ENCODE results near the gene SECTM1.
A peak's percentile ranks its signal among the peaks of the same experiment; 100 is the strongest.

The SECTM1 gene

DNA sequence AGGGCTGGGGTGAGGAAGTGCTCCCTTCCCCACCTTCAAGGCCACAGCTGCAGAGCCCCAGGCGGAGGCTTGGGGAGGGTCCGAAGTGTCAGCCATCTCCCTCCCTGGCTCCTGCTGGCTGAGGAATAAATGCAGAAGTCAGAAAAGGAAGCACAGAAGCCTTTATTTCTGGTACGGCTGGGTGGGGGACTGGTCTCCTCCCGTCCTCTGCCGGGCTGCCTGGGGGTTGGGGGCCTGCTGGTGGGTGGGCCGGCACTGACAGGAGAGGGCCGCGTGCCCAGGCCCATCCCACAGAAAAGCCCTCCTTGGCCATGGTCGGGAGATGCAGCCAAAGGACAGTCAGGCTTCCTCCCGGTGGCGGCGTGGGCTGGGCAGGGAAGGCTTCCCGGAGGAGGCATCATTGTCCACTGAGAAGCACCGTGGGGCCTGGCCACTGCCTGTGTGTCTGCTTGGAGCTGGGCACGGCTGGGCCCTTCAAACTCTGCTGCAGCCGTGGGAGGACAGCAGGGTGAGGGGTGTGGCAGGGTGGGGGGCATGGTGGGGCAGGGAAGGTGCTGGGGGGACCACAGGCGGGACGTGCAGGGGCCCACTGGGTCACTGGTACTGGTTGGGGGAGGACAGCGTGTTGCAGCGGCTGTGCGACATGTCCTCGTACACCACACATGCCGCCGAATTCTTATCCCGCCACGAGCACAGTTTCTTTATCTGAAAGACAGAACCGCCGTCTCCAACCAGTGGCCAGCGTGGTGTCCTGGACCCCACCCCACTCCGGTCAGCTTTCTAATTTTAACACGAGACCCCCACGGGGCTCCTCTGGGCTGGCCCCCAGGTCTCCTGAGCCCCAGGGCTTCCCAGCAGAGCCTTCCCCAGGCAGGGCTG is 18.6 kb downstream of the SECTM1 start:
- DNase-seq (ENCODE audit: low spot score) = no peak

DNA sequence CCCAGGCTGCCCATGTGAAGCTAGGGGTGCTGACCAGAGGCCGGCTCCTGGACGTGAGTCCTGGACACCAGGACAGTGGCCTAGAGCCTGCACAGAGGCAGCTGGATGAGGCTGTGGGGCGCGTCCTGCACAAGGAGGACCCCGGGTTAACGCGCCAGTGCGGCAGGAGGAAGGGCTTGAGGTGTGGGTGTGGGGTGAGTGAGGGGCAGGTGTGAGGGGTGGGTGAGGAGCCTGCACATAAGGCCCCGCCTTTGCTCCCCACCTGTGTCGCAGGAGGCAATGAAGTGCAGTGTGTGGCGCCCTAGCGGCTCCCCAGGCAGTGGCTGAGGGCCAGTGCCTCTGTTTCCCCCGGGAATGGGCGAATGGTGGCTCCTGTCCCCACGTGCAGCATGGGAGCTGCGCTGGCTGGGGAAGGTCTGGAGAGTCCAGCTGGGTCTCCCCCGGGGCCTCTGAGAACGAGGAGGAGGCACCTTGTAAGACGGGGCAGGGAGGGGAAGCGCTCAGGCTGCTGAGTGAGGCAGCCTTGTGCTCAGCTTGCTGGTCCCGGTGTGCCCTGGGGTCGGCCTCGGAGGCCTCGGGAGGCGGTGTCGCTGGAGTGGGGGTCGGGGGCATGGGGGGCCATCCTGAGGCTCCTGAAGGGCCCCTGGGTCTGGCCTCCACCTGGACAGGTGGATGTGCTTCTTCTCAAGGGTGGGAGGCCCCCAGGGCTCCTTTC is 19.4 kb downstream of the SECTM1 start:
- no peak for DNase-seq (ENCODE audit: low spot score)

DNA sequence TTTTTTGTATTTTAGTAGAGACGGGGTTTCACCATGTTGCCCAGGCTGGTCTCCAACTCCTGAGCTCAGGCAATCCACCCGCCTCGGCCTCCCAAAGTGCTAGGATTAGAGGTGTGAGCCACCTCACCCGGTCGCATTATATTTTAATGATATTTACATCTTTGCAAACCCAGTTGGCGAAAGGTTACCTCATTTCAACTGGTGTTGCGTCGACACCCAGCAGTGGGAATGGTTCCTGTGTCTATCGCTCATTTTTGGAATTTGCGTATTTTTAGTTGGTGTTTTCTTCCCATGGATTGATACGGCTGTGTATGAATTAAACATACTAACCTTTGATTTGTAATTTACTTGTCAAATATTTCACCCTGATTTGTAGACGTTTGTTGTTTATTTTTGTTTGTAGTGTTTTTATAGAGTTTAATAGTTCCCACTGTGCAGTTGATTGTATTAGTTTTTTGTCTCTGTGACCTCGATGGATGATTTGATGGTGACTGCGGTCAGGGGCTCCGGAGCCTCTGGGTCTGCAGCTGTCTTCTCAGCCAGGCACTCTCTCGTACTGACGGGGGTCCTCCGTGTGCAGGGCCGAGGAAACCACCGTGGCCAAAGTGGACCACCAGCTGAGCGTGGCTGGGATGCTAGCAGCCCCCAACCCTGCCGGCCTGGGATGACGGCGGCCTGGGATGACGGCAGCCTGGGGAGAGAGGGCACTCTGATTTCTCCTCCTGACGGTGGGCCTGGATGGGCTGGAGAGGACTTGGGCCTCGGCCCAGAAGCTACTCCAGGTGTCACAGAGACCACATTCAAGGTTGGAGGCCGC is 20.2 kb downstream of the SECTM1 start:
- DNase-seq (ENCODE audit: low spot score) = no peak

GRCh38 chr17:82311971-82312370 is 21.6 kb downstream of the SECTM1 start:
- DNase-seq (ENCODE audit: low spot score) = no peak

- DNase-seq (ENCODE audit: low spot score) = no peak
Measured at GRCh38 chr17:82310877-82311276, 22.7 kb downstream of the SECTM1 start.

DNA sequence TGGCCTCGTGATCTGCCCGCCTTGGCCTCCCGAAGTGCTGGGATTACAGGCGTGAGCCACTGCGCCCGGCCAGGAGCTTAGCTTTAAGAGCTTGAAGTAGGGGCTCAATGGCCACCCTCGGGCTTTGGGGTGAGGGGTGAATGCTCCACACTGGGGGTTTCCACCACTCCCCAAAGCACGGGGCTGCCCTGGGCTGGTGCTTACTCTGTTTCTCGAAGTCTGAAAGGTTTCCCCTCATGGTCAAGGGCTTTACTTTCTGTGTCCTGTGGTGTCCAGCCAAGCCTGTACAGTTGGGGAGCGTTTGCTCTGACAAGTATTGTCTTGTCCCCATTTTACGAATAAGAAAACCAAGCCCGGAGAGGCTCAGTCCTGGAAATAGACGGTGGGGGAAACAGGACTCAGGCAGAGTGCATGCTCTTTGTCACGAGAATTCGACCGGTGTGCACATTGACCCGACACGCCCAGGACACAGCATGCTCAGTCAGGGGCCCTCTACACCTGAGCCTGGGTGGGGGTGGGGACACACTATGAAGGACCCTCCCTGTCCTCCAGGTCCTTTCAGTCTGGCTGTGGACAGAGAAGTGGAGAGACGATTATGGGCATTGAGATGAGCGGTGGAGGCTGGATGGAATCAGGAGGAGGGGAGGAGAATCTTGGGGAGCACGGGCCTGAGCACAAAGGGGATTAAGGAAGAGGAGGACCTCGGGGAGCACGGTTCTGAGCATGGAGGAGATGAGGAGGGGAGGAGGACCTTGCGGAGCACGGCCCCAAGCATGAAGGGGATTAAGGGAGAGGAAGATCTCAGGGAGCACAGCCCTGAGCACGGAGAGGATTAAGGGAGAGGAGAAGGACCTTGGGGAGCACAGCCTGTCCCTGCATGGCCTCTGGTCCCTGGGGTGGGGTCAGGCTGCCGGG is 23.7 kb downstream of the SECTM1 start:
- no peak for DNase-seq (ENCODE audit: low spot score)

GRCh38 chr17:82305727-82306300 is 27.8 kb downstream of the SECTM1 start:
- no peak for DNase-seq (ENCODE audit: low spot score)

DNA sequence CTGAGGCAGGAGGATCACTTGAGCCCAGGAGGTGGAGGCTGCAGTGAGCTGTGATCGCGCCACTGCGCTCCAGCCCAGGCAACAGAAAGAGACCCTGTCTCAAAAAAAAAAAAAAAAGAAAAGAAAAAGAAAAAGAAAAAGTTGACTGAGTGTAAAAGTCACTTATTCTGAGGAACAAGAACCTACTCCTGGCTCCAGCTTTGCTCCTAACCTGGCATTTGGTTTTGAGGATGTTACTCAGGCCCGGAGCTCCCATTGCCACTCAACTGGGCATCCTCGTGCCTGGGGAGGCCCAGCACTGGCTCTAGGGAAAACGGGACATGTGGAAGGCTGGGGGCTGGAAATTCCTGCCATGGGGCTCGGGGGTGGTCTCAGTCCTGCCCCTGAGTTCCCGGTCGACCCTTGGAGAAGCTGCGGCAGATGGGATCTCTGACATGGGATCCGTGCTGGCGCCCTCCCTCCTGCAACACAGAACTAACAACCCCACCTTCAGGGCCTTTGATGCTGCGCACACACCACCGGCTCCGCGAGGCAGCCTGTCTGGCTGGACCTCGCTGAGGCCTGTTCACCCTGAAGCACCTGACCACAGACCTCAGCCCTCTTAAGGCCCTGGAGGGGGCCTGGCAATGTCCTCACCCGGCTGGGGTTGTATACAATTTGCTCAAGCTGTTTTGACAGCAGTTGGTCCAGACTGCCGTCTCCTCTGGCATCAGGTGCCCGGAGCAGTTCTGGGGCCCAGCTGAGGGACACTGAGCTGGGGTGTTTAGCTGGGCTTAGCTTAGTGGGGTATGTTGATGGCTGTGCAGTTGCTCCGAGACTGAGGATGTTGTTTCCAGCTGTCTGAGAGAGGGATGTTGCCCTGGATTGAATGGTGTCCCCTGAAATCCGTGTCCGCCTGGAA is 28.5 kb downstream of the SECTM1 start:
- no peak for DNase-seq (ENCODE audit: low spot score)

GRCh38 chr17:82303944-82304808 is 29.4 kb downstream of the SECTM1 start:
- no peak for DNase-seq (ENCODE audit: low spot score)

GRCh38 chr17:82302991-82303943 is 30.3 kb downstream of the SECTM1 start:
- no peak for DNase-seq (ENCODE audit: low spot score)

DNA sequence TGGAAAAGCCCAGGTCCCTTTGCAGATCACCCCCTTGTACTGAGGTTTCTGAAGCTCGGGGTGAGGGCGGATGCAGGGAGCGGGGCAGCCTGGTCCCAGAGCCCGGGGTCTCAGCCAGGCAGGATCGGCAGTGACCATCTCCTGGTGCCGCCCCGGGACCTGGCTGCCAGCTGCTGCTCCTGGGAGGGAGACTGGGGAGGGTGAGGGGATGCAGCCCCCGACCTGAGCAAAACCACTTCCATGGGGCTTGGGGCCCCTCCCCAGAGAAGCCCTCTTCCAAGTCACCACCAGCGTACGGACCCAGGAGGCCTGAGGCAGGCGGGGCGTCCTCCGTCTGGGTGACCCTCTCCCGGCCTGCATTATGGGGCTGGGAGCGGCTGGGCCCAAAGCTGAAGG is 31.0 kb downstream of the SECTM1 start:
- DNase-seq (ENCODE audit: low spot score) = no peak

DNA sequence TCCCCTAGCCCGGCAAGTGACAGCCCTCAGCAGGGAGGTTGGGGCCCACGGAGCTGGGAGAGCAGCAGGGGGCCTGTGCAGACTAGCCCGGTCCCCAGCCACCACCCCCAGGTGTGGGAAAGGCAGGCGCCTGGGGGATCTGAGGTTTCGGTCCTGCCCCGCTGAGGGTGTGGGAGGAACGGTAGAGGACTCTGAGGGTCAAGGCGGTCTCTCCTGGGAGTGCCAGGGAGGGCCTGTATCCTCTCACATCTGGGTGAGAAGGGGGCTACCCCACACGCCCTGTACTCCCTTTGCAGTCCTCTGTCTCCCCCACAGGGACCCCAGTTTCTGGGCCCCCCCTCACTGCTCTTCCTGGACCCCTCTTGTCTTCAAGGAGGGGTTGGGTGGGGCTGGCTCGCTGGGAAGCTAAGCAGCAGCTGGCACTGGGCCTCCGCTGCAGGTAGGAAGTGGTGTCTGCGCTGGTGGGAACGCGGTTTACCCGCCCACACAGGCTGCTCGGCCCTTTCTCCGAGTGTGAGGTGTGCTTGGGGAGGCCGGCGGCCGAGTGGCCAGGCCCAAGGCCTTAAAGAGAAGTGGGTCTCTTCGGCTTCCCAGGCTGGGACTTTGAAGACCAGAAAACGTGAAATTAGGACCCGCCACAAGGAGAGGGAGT is 31.5 kb downstream of the SECTM1 start:
- DNase-seq (ENCODE audit: low spot score) = no peak

DNA sequence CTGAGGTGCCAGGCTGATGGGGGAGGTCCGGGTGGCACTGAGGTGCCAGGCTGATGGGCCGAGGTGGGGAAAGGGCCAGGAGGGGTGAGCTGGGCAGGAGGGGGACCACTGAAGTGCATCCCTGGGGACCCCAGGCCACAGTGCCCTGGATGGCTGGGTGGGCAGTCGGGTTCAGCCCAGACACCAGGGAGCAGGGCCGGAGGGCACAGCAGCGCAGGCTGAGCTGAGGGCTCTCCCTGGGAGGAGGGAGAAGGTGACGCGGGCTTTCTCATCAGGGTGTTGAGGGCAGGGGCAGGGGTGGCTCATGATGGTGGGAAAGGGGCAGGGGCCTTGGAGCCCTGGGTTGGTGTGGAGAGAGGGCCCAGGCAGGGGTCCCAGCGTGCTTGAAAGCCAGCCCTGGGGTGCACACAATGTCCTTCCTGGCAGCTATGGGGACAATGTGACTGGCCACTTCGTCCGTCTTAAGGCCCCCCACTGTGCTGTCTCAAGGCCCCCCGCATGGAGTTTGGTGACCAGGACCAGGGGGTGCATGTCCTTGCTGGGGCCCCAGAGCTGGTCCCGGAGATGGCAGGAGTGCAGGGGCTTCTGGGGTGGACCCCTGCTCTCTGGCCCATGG is 32.2 kb downstream of the SECTM1 start:
- DNase-seq (ENCODE audit: low spot score) = no peak

DNA sequence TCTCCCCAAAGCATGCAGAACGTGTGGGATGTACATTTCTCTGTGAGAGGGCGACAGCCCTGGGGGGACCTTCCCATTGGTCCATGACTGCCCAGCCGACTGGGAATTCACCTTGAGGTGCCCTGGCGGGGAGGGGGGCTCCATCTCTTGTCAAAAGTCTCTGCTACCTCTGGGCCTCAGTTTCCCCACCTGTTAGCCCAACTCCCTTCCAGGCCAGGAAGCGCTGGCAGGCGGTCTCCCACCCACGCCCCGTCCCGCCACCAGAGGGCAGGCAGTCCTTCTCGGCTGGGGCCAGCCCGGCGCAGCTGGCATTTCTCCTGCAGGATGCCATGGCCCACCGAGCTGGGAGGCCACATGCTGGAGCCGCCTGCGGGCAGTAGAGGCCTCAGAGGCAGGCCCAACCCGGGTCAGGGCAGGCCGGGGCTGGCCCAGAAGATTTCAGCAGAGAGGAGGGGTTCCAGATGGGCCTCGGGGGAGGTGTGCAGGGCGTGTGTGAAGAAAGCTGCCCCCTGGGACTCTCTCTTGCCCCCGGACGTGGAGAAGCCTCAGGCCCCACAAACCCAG is 32.8 kb downstream of the SECTM1 start:
- peak; percentile 38 for DNase-seq (ENCODE audit: low spot score)

DNA sequence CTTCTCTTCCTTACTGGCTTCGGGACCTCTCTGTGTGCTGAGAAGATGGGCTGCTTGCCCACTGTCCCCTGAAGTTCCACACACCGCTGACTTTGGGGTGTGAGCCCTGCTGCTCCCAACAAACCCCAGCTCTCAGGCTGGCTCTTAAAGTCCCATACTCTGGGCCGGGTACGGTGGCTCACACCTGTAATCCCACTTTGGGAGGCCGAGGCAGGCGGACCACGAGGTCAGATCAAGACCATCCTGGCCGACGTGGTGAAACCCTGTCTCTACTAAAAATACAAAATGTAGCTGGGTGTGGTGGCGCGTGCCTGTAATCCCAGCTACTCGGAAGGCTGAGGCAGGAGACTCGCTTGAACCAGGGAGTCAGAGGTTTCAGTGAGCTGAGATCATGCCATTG is 33.3 kb downstream of the SECTM1 start:
- DNase-seq (ENCODE audit: low spot score) = no peak

DNA sequence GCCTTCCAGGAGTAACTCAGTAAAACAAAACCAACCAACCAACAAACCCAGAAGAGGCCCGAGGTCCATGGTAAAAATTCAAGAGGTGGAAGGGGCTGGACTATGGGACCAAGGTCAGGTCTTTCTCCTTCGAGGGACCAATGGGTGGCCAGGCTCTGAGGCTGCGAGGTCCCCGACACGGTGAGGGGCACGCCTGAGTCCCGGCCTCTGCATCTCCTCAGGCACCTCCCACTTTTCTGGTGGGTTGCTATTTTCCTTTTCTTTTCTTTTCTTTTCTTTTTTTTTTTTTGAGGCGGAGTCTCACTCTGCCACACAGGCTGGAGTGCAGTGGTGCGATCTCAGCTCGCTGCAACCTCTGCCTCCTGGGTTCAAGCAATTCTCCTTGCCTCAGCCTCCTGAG is 34.1 kb downstream of the SECTM1 start:
- DNase-seq (ENCODE audit: low spot score) = no peak

Measured in hematopoietic multipotent progenitor cell treated with erythropoietin and hydrocortisone succinate and interleukin-3 and kit ligand, for 15 days (in vitro differentiated cells).